Measurements from ENCODE around the gene TEPSIN.

GRCh38 chr17:81209141-81209540 is 29.7 kb downstream of the TEPSIN start:
- TF ChIP-seq CTCF (conservative IDR thresholded peaks at IDR 0.05 in 1 of 2, IDR thresholded peaks at IDR 0.05 in 1 of 2; ENCODE audit: extremely low read depth in 1 of 2, insufficient read depth in 1 of 2, low read depth in 1 of 2, low read length in 2 of 2) (no peak), EZH2 (IDR thresholded peaks at IDR 0.05; ENCODE audit: borderline replicate concordance, low read length) (no peak)
